IMR-90 (cell line): ENCODE results near the gene OPN1SW. TPM values are rescaled to one million over a fixed set of nuclear protein-coding genes. Genes with fewer than 3 reads are reported as not detected.

ENCODE experiments used
- ATAC-seq: fragments of 200-7000 bp; cut with Tn5 transposase; 2 replicates; pipeline ENCODE4 v1.9.1; 2020; ENCODE audit warnings: low read depth, mild to moderate bottlenecking, moderate library complexity
- BruUV-seq: library from RNA; stranded (reverse); fragments of 400-500 nt; replicated peaks from 2 replicates; lab custom pipeline; 2021; lab: Mats Ljungman, UMichigan
- CTCF ChIA-PET: fragments of 300-600 bp; formaldehyde crosslinking; extraction: SDS; loops from one replicate; lab custom pipeline; 2021; ENCODE audit warnings: antibody characterized with exemption; lab: Yijun Ruan, JAX
- POLR2A ChIA-PET: fragments of 300-600 bp; sonication (Branson Sonifier 250); formaldehyde crosslinking; loops from one replicate; lab custom pipeline; 2022; ENCODE audit warnings: antibody characterized with exemption; ENCODE audit not compliant: unreplicated experiment; lab: Charles Lee
- DNase-seq: peaks from one replicate; pipeline ENCODE4 v3.0.0; 2013
- H2AFZ ChIP-seq: replicated peaks from 2 replicates; pipeline ENCODE3; 2013; ENCODE audit warnings: low read length, mild to moderate bottlenecking; ENCODE audit not compliant: poor library complexity
- H2AK5ac ChIP-seq: 2 replicates; pipeline ENCODE4 v1.6.1; 2013; ENCODE audit warnings: low read depth, low read length, inconsistent platforms
- H2AK9ac ChIP-seq: replicated peaks from 2 replicates; pipeline ENCODE3; 2013; ENCODE audit warnings: mild to moderate bottlenecking, low read depth, low read length, moderate library complexity; ENCODE audit not compliant: poor library complexity
- H2BK120ac ChIP-seq: 2 replicates; pipeline ENCODE4 v1.6.1; 2013; ENCODE audit warnings: low read depth, low read length, inconsistent platforms
- H2BK15ac ChIP-seq: 3 replicates; pipeline ENCODE4 v1.6.1; 2013; ENCODE audit warnings: low read depth, low read length, inconsistent platforms
- H2BK20ac ChIP-seq: 2 replicates; pipeline ENCODE4 v1.6.1; 2013; ENCODE audit warnings: low read depth, mild to moderate bottlenecking, inconsistent platforms, low read length, moderate library complexity
- H2BK5ac ChIP-seq: 2 replicates; pipeline ENCODE4 v1.6.1; 2013; ENCODE audit warnings: mild to moderate bottlenecking, low read depth, low read length, inconsistent platforms; ENCODE audit not compliant: poor library complexity, severe bottlenecking
- H3K14ac ChIP-seq: replicated peaks from 2 replicates; pipeline ENCODE4 v1.6.1; 2013; ENCODE audit warnings: low read depth, low read length, inconsistent platforms
- H3K18ac ChIP-seq: 2 replicates; pipeline ENCODE4 v1.6.1; 2013; ENCODE audit warnings: low read depth, low read length, control low read depth
- H3K23ac ChIP-seq: 2 replicates; pipeline ENCODE4 v1.6.1; 2013; ENCODE audit warnings: low read depth, low read length, inconsistent platforms
- H3K27ac ChIP-seq: 2 replicates; pipeline ENCODE4 v1.5.1; 2013; ENCODE audit warnings: mild to moderate bottlenecking, control low read depth, low read length; ENCODE audit not compliant: insufficient read depth
- H3K27me3 ChIP-seq: 2 replicates; pipeline ENCODE4 v1.6.1; 2013; ENCODE audit warnings: low read length; ENCODE audit not compliant: control insufficient read depth, insufficient read depth
- H3K36me3 ChIP-seq: 2 replicates; pipeline ENCODE4 v1.6.1; 2013; ENCODE audit warnings: low read length, mixed read lengths; ENCODE audit not compliant: control insufficient read depth, insufficient read depth
- H3K4ac ChIP-seq: 2 replicates; pipeline ENCODE4 v1.6.1; 2013; ENCODE audit warnings: low read depth, low read length, inconsistent platforms
- H3K4me1 ChIP-seq: 2 replicates; pipeline ENCODE4 v1.6.1; 2013; ENCODE audit warnings: low read length, mixed read lengths; ENCODE audit not compliant: control insufficient read depth, insufficient read depth
- H3K4me2 ChIP-seq: 2 replicates; pipeline ENCODE4 v1.6.1; 2013; ENCODE audit warnings: low read depth, mild to moderate bottlenecking, control low read depth, low read length, moderate library complexity
- H3K4me3 ChIP-seq: 2 replicates; pipeline ENCODE4 v1.5.1; 2013; ENCODE audit warnings: low read depth, mild to moderate bottlenecking, control low read depth, low read length, moderate library complexity; ENCODE audit not compliant: insufficient read depth
- H3K56ac ChIP-seq: 2 replicates; pipeline ENCODE4 v1.6.1; 2013; ENCODE audit warnings: low read length, inconsistent platforms; ENCODE audit not compliant: insufficient read depth; ENCODE audit errors: extremely low read depth
- H3K79me1 ChIP-seq, 2 experiments: 2 replicates each; pipeline ENCODE4 v1.6.1; 2013; ENCODE audit warnings: low read length in 2 of 2, inconsistent platforms in 1 of 2, low read depth in 1 of 2
- H3K9ac ChIP-seq: 2 replicates; pipeline ENCODE4 v1.6.1; 2013; ENCODE audit warnings: low read depth, low read length, control low read depth
- H3K9me1 ChIP-seq: 2 replicates; pipeline ENCODE4 v1.6.1; 2013; ENCODE audit warnings: low read length, inconsistent platforms; ENCODE audit not compliant: insufficient read depth
- H3K9me3 ChIP-seq: 2 replicates; pipeline ENCODE4 v1.6.1; 2013; ENCODE audit warnings: low read length; ENCODE audit not compliant: control insufficient read depth, insufficient read depth
- H4K20me1 ChIP-seq: 2 replicates; pipeline ENCODE4 v1.6.1; 2013; ENCODE audit warnings: low read length, inconsistent platforms; ENCODE audit not compliant: insufficient read depth
- H4K5ac ChIP-seq: 2 replicates; pipeline ENCODE4 v1.6.1; 2013; ENCODE audit warnings: mild to moderate bottlenecking, low read depth, low read length, control low read depth
- H4K8ac ChIP-seq, 2 experiments: 2 replicates each; pipeline ENCODE4 v1.6.1; 2013; ENCODE audit warnings: low read depth in 2 of 2, low read length in 2 of 2, control low read depth in 1 of 2, inconsistent platforms in 1 of 2
- H4K91ac ChIP-seq: 2 replicates; pipeline ENCODE4 v1.6.1; 2013; ENCODE audit warnings: low read depth, low read length, inconsistent platforms; ENCODE audit not compliant: insufficient read depth
- CTCF ChIP-seq: conservative IDR thresholded peaks from 2 replicates; pipeline ENCODE4 v1.5.1; 2012; ENCODE audit warnings: mild to moderate bottlenecking, low read depth, low read length, improper control_type of control experiment
- ELK1 ChIP-seq: fragments of 150-350 bp; IDR thresholded peaks from 2 replicates; pipeline ENCODE4 v1.6.1; 2016; ENCODE audit warnings: low read depth, mild to moderate bottlenecking, low read length, moderate library complexity, borderline replicate concordance
- NFE2L2 ChIP-seq: fragments of 150-350 bp; IDR thresholded peaks from 2 replicates; pipeline ENCODE4 v1.6.1; 2016; ENCODE audit warnings: low read depth, mild to moderate bottlenecking, low read length
- SMC3 ChIP-seq: fragments of 150-350 bp; IDR thresholded peaks from 2 replicates; pipeline ENCODE4 v1.6.1; 2016; ENCODE audit warnings: low read depth, mild to moderate bottlenecking, antibody characterized with exemption, low read length, moderate library complexity
- WGBS, 2 experiments: methylation state at CpG; one replicate each; pipeline versions ENCODE4 v1.1.5 to v1.1.7; 2013; ENCODE audit warnings: missing lambda C conversion rate in 2 of 2; ENCODE audit not compliant: insufficient read length in 1 of 2; ENCODE audit errors: extremely low coverage in 2 of 2; 5-methylcytosine and 5-hydroxymethylcytosine counted together
- dilution Hi-C: fragments of 300-500 bp; cut with HindIII; formaldehyde crosslinking; loops from one replicate; pipeline ENCODE4 v1.14.3; 2018; ENCODE audit warnings: low sequenced_read_pairs; ENCODE audit not compliant: unreplicated experiment
- in situ Hi-C: fragments of 300-500 bp; cut with MboI; formaldehyde crosslinking; loops from 3 replicates; pipeline ENCODE4 v1.14.3; 2019; ENCODE audit warnings: low sequenced_read_pairs, inconsistent platforms, mixed read lengths
- intact Hi-C: fragments of 100-400 bp; cut with micrococcal nuclease; formaldehyde crosslinking; loops from 2 replicates; pipeline ENCODE4 v1.10.0; 2022
- polyA plus RNA-seq, 3 experiments: library from polyadenylated mRNA; depleted of rRNA; stranded (reverse); fragments of >200 nt; gene quantifications; 2 replicates each; pipeline ENCODE4 v1.2.3, GENCODE V29; 2012; ENCODE audit warnings: low replicate concordance in 1 of 3
- total RNA-seq: library from RNA; depleted of rRNA; stranded (reverse); fragments of >200 nt; gene quantifications from 2 replicates; pipeline ENCODE4 v1.2.3, GENCODE V29; 2012

The OPN1SW gene
- total and polyA plus RNA-seq, 2 of the 4 experiments (the other 2 are of a cell fraction): not detected

- no peaks in the 10 kb centered on the region for H3K79me1 ChIP-seq
- H2BK5ac ChIP-seq: no peak overlapping the region
- no peak overlapping the region for H3K4ac ChIP-seq
- H3K9me3 ChIP-seq: no peaks in the 10 kb centered on the region
- in situ Hi-C loops: no loop called here
- intact Hi-C loops: no loop called here
- no peak overlapping the region for H2AK5ac ChIP-seq
- H3K4me2 ChIP-seq: no peak overlapping the region
- no peak for ATAC-seq
- DNase-seq: no peak
- no peak overlapping the region for H4K91ac ChIP-seq
- H3K27me3 ChIP-seq: no peaks in the 10 kb centered on the region
- no peak overlapping the region for H2AFZ ChIP-seq
- TF ChIP-seq CTCF (no peak), ELK1 (no peak), SMC3 (no peak), NFE2L2 (no peak)
- no peak overlapping the region for H3K23ac ChIP-seq
- peaks cover 31% of the 10 kb centered on the region for H3K36me3 ChIP-seq
- H2BK20ac ChIP-seq: no peak overlapping the region
- BruUV-seq: no TSS peak
- no peak overlapping the region for H2AK9ac ChIP-seq
- ChIA-PET POLR2A (no interaction called here), CTCF (no interaction called here)
- H3K56ac ChIP-seq: no peak overlapping the region
- H3K9ac ChIP-seq: no peak overlapping the region
- WGBS, 2 experiments: no CpG with 5 or more reads among the region's 2 CpGs
- no peak overlapping the region for H3K18ac ChIP-seq
- no peak overlapping the region for H2BK120ac ChIP-seq
- H2BK15ac ChIP-seq: no peak overlapping the region
- dilution Hi-C loops: no loop called here
- no peaks in the 10 kb centered on the region for H4K20me1 ChIP-seq
- no peak overlapping the region for H3K14ac ChIP-seq
- no peak overlapping the region for H3K27ac ChIP-seq
- no peak overlapping the region for H3K4me3 ChIP-seq
- H3K9me1 ChIP-seq: peaks cover 4% of the 10 kb centered on the region; the same call in 1 of the 2 replicates
- H4K8ac ChIP-seq: no peak overlapping the region
- H4K5ac ChIP-seq: no peak overlapping the region
- H3K4me1 ChIP-seq: no peaks in the 10 kb centered on the region
Observed at GRCh38 chr7:128801667-128802418, 26.2 kb upstream of the OPN1SW start.
